ENCODE results near the gene NUDT11.
A peak's percentile ranks its signal among the peaks of the same experiment; 100 is the strongest.
"Not testable (repeated sequence)": the region's sequence is repeated elsewhere in the genome, so short reads cannot be mapped to it uniquely, and the experiment has no call there.

The NUDT11 gene

DNA sequence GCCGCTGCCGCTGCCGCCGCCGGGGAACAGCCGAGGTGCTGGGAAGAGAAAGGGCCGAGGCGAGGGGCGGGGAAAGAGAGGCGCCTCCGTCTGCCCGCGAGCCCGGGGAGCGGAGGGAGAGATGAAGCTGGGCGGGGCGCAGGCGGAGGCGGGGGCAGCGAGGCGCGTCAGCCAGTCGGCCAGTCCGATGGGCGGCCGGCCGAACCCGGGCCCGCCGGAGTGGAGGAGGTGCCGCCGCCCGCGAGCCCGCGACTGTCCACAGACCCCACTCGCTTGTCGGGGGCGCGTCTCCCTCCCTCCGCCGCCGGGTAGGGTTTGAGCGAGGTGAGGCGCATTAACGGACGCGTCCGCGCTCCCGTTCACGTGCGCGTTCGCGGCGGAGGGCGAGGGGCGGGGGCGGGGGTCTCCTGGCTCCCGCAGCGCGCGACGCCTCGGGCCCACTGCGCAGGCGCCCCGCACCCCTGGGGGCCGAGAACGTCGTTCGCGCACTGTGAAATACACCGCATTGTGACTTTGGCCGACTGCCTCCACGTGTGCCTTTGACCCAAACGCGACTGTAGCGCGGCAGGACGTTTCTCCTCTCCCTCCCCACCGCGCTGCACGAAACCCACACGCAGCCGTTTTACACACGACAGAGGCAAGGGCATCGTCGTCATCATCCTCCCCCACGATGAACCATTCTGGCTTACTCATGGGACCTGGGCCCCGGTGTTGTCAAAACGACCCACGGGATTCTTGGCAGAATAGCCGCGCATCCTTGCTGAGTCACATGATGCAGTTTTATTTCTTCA is at the start of gene NUDT11:
TSS of gene NUDT11 (minus strand) at position 92 of the 791 bp plus-strand sequence. CDS start 148 bp downstream, outside the sequence.
- DNase-seq (ENCODE audit: low read depth): peak; percentile 69

DNA sequence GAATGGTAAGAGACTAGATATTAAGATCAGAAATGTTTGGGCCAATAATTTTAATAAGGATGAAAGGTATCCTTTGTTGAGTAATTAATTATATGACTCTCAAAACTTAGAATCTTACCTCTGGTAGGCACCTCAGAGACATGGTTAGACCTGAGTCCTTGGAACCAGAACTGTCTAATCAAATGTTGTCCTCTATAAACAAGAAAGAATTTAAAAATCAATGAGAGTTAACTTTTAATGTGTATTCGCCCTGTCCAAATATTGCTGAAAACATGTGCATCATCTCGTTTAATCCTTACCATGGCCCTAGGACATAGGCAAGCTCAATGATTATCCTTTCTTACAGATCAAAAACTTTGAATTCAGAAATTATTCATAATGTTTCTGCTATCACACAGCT is 24.0 kb upstream of the NUDT11 start:
- DNase-seq (ENCODE audit: low read depth): no peak

DNA sequence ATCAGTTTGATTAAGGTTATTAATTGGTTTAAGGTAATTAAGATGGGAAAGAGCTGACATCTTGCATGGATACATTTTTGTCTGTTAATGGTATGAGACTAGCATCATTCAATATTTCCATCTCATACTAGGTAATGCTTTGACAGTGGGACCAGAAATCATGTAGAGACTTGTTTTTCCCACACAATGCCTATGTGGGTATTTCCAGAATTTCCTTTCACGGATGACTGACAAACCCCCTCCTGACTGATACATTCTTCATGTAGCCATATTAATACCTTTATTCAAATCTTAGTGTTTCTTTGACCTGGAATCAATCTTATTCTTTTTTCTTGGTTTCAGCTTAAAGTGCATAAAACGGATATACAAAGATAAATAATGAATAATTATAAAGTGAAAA is 22.7 kb upstream of the NUDT11 start:
- DNase-seq (ENCODE audit: low read depth): not testable (repeated sequence)

DNA sequence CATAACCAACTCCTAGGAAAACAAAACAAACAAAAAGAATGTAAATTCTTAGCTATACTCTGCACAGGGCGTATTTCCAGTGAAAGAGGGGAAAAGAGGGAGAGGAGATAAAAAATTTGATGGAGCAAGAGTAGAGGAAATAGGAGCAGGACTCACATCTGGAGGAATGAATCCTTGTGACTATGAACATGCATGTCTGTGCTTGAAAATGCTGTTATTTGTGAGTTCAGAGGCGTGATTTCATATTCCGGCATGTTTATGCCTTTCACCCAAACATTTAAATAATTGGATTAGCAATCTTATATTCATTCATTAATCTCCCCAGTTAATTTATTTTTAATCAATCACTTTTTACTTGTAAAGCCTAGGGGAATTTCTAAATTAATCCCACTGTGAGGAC is 11.2 kb upstream of the NUDT11 start:
- DNase-seq (ENCODE audit: low read depth): no peak

DNA sequence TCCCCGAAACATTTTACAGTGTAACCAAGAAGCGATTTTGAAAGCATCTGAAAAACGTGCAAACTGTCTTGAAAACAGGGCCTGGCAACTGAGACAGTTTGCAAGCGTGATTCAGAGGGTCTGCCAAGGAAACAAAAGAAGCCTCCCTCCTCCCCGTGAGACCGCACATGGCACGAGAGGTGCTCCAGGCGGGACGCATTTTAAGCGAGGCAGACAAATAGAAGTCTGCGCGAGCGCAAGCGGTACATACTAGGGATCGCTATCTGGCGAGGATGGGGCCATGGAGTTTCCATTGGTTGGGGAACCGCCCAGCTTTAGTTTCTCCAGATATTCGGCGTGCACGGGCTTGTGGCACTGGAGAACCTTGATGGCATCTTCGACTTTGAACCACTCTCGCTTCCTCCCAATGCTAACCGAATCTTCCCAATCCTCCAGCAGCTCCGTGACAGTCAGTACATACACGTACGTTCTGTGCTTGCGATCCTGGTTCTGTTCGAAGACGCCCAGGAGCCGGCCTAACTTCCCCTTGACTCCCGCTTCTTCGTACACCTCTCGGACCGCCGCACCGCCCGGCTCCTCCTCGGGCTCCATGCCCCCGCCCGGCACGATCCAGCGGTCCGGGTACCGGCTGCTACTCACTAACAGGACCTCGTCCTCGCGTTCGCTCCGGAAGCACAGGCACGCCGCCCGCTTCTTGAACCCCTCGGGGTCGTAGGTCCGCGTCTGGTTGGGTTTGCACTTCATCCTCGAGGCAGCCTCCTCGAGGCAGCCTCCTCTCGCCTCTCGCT is 497 bp downstream of the NUDT11 start:
- DNase-seq (ENCODE audit: low read depth): peak; percentile 30

DNA sequence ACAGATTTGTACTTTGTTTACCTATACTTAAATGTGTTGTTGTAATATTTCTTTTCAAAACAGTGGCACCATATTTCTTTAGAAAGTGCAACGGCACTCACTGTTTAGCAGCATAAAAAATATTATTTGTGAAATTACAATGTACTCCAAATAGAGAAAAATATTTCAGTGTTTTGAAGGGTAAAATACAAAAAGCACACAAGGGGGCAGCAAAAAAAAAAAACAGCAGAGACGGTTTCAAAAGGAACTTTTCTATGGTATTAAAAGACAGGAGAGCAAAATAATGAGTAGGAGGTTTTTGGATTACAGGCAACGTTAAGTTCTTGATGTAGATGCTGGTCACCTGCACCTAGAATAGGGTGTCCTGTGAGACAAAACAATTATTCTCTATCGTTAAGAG is 2.0 kb downstream of the NUDT11 start:
- DNase-seq (ENCODE audit: low read depth): peak; percentile 24

DNA sequence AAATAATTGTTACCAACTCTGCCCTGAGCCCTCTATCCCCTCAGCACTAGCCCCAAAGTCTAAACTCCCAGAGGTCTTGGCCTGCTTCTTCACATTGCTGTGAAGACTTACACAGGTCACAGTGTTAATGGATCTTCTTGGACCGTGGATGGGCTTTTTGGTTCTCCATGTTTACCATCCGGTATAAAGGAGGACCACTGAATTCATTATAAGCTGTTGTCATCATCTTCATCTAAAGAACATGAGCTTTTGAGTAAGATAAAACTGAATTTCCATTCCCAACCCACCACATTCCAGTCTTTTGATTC is 8.5 kb downstream of the NUDT11 start:
- DNase-seq (ENCODE audit: low read depth): no peak

DNA sequence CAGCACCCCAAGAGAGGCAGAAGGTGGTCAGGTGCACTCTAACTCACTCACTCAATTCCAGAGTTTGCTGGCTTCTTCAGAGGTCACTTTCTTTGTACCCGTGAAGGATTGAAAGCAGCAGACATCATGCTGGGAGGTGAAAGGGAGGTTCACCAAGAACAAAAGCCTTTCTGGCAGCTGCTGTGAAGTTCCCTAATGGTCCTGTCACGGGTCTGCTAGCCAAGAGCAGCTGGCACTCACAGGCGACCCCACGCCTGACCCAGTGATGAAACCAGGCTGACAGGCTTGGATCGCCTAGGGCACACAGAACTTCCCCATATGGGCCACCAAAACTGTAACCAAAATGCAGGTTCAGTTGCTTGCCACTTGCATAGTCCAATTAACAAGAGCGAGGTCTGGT is 11.8 kb downstream of the NUDT11 start:
- DNase-seq (ENCODE audit: low read depth): no peak

DNA sequence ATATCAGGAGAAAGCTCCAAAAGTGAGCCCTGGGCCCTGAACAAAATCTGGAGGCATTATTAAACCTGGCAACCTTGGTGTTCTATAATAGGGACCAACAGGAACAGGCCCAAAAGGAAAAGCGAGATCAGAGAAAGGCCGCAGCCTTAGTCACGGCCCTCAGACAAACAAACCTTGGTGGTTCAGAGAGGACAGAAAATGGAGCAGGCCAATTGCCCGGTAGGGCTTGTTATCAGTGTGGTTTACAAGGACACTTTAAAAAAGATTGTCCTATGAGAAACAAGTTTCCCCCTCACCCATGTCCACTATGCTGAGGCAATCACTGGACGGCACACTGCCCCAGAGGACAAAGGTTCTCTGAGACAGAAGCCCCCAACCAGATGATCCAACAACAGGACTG is 14.0 kb downstream of the NUDT11 start:
- DNase-seq (ENCODE audit: low read depth): not testable (repeated sequence)

DNA sequence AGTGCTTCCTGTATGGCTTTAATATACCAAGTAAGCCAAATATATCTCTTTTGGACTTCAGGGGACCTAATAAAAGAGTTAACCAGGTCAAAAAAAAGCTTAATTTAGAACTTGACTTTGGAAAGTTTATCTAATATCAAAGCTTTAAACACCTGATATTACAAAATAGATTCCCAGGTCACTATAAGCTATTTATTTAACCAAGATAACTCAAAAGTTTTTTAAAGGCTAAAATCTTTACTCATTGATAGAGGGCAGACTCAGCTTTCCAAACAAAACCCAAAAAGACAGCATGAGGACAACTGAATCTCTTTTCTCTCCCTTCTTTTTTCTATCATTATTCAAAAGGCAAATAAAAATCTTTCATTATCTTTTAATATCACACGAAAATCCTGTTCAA is 19.5 kb downstream of the NUDT11 start:
- no peak for DNase-seq (ENCODE audit: low read depth)

DNA sequence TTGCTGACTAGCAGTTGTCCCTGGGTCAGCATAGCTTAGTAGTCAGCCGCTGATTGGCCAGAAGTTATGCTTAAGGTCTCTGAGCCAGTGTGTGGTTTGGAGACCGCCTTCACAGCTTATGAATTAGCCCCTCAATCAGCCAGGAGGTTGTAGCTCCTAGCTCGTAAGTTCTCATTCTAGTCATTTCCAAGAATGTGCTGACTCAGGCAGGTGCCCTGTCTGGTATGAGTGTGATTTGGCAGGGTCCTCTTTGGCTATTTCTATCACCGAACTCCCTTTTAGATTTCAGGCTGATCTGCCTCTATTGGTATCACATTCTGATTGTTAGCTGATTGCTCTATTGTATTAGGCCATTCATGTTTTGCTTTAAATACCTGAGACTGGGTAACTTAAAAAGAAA is 33.1 kb downstream of the NUDT11 start:
- DNase-seq (ENCODE audit: low read depth): no peak

DNA sequence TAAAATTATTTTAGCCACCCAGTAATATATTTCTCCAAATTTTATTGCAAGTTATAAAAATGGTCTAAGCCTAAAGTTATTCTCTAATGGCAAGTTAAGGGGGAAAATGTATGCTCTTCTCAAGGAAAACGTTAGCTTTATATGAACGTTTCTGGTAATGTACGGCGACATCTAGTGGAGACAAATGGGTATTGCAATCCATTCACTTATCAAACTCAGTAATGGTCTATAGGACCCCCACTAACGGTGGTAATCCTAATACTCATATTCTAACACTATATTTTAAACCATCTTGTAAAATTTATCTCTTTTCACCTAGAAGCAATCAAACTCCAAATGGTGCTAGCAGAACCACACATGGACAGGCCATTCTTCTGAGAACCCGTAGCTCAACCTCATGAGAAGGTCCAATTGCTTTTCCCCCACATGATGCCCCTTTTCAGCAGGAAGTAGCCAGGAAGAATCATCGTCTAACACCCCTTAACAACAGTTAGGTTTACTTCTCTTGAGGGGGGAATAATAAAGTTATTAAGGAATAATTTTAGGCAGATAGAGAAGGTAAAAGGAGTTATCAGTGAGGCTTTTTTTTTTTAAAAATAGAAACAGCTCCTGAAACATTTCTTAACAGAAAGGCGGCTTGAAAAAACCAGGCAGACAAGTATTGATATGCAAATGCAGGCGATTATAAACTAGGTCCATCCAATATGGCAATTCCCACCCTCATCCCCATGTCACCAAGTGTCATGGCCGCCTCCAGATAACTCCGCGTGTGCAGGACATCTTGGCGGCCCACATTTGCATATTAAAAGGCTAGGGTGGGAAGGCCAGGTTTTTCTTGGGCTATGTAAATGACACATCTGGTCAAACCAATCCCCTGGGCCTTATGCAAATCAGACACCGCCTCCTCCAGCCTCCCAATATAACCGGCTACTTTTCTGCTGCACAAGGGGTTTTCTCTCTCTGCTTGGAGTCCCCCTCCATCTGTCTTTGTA is 35.0 kb downstream of the NUDT11 start:
- DNase-seq (ENCODE audit: low read depth): peak; percentile 27

DNA sequence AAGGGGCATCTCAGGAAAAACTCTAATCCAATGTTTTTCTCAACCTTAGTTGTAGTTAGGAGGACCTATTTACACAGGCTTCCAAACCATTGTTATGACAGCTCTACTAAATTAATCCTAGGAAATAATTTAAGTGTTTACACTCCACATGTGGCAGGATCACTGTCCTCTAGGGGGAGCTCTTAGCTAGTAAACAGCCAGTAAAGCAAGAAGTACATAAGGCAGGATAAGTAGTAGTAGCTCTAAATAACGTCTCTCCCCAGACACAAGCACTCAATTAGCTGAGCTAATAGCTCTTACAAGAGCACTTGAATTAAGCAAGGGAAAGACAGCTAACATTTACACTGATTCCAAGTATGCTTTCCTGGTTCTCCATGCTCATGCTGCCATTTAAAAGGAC is 37.3 kb downstream of the NUDT11 start:
- DNase-seq (ENCODE audit: low read depth): peak; percentile 47

DNA sequence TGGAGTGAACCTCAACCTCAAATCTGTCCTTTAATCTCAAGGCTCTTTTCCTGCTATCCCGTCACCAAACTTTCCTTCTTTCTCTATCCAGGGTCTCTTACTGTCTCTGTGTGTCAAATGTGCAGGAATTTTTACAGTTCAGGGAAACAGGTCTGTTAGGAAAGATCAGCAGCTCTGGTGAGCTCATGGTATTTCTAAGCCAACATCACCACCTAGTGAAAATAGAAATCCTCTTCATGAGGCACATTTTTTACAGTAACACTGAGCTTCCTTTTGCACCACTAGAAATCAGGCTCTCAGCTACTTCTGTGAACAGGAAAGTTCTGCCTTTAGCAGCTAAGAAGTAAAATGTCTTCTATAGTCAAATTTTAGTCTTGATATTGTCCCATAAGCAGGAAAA is 39.6 kb downstream of the NUDT11 start:
- DNase-seq (ENCODE audit: low read depth): no peak

DNA sequence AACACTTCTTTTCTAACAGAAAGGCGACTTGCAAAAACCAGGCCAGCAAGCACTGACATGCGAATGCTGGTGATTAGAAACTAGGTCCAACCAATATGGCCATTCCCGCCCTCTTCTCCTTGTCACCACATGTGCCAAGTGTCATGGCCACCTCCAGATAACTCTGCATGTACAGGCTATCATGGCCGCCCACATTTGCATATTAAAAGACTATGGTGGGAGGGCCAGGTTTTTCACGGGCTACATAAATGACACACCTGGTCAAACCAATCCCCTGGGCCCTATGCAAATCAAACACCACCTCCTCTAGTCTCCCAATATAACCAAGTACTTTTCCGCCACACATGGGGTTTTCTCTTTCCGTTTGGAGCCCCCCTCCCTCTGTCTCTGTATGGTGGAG is 40.1 kb downstream of the NUDT11 start:
- DNase-seq (ENCODE audit: low read depth): no peak

DNA sequence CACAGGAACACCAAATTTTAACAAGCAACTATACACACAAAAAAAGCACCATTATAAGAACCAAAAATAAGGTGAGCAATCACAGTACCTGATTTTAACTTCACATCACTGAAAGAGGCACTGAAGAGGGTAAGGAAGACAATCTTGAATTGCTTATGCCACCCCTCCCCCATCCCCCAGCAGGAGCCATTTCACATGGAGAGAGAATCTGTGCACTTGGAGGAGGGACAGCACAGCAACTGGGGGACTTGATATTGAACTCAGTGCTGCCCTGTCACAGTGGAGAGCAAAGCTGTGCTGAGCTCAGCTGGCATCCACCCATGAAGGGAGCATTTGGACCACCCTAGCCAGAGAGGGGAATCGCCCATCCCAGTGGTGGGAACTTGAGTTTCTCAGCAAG is 56.0 kb downstream of the NUDT11 start:
- no peak for DNase-seq (ENCODE audit: low read depth)
